GM10266 (cell line): Measurements from ENCODE around the gene DNAJC12.

Source experiments
- DNase-seq: peaks from one replicate; pipeline ENCODE4 v3.0.0; 2012; ENCODE audit errors: extremely low spot score
- CTCF ChIP-seq: IDR thresholded peaks from 2 replicates; pipeline ENCODE4 v1.5.1; 2012; ENCODE audit warnings: mild to moderate bottlenecking, low read depth; ENCODE audit not compliant: control insufficient read depth, insufficient read depth; ENCODE audit errors: missing control alignments

Gene DNAJC12

GRCh38 chr10:67760272-67760671 lies 77.7 kb downstream of the DNAJC12 start:
- no peak for DNase-seq
- TF ChIP-seq CTCF, result no peak
